Stimulated activated CD4-positive, alpha-beta T cell treated with anti-CD3 and anti-CD28 coated beads, Interleukin-2, amount 100 ng/mL, for 48 hours (primary cell): Measurements from ENCODE around the gene KCNH6.

ENCODE experiments used
- DNase-seq, 2 donors: peaks; one replicate each; pipeline ENCODE4 v3.0.0-alpha.2; 2020

KCNH6 gene

DNA sequence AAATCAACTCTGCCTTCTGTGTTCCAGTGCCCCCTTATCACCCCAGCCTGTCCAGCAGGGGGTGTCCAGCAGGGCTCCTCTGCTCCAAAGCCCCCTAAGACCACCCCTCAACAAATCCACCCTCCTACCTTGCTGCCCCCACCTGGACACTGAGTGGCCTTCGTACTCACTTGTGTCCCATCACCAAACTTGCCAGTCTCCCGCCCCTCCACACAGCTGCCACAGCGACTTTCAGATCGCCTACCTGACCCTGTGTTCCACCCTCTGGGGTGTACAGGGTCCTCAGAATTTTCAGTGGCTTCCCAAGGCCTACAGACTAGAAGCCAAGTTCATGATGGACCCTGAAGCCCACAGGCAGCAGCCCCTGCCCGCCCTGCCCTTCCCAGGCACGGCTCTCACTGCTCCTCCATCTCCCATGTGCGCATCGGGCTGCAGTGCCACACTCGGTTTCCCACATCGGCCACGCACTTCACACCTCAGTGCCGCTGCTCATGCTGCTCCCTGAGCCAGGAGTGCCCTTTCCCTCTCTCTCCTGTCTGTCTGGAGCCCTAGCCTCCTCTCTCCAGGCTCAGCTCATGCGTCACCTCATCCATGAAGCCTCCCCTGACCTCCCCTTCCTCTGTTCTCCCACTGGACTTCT, 11.8 kb downstream of the KCNH6 start:
- DNase-seq = no peak

DNA sequence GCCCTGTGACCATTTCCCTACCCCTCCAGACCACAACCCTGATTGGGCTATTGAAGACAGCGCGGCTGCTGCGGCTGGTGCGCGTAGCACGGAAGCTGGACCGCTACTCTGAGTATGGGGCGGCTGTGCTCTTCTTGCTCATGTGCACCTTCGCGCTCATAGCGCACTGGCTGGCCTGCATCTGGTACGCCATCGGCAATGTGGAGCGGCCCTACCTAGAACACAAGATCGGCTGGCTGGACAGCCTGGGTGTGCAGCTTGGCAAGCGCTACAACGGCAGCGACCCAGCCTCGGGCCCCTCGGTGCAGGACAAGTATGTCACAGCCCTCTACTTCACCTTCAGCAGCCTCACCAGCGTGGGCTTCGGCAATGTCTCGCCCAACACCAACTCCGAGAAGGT, 12.5 kb downstream of the KCNH6 start:
- no peak for DNase-seq

DNA sequence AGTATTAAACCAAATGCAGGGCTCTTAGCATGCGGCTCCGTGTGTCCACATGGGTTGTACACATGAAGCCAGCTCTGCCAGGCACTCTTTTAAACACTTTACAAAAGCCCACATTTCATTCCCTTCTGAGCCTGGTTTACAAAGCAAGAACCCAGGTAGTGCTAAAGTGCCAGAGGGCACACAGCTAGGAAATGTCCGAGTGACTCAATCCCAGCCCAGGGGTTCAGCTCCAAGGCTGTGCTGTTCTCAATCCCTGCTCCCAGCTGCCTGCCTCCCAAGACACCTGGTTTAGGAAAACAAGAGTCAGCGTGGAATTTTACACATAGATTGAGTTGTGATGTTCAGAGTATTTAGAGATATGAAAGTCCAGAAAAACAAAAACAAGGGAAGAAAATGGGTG, 13.8 kb downstream of the KCNH6 start:
- DNase-seq = no peak

DNA sequence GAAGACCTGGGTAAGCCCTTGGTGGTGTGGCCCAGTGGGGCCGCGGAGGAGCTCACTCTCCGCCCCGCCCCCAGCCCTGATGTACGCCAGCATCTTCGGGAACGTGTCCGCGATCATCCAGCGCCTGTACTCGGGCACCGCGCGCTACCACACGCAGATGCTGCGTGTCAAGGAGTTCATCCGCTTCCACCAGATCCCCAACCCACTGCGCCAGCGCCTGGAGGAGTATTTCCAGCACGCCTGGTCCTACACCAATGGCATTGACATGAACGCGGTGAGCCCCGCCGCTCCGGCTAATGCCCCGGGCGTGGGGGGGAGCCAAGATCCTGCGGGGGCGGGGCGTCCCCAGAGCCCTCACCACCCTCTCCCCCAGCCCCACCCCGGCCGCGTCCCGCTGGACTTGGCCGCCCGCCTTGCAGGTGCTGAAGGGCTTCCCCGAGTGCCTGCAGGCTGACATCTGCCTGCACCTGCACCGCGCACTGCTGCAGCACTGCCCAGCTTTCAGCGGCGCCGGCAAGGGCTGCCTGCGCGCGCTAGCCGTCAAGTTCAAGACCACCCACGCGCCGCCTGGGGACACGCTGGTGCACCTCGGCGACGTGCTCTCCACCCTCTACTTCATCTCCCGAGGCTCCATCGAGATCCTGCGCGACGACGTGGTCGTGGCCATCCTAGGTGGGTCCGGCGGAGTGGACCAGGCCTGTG, 15.0 kb downstream of the KCNH6 start:
- peak in 1 of 2 donors; percentile 16 for DNase-seq

DNA sequence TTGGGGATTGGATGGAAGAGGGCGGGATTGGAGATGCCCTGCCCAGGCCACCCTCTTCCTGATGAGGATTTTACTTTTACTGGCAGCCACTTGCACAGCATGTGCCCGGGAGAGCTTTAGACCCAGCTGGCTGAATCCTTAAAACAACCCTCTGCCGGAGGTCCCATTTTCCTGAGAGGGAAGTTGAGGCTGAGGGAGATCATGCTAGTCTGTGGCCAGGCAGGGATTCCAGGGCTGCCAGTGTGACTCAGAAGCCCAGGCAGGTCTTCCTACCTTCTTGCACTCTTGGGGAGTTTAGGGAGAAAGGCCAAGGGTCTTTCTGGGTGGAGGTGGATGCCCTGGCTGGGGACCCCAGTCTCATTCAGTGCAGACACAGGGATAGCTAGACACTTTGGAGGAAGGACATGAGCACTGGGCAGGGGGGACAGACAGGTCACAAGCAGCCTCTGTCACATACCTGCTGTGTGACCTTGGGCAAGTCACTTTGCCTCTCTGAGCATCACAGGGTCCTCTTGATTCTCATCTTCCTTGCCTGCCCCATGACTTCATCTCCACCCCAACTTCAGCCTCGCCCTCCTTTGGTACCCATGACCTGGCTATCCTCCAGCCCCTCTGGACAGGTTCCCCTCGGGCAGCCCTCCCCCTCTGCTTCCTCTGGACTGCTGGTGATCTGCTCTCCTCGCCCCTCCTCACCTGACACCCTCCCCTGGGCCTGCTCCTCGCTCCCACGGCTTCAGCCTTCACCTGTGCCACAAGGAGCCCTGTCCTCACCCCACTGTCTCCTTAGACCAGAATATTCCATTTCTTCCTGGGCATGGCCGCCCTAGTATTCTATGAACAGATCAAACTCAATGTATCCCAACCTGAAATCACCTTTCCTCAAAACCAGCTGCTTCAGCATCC, 15.8 kb downstream of the KCNH6 start:
- DNase-seq = no peak

DNA sequence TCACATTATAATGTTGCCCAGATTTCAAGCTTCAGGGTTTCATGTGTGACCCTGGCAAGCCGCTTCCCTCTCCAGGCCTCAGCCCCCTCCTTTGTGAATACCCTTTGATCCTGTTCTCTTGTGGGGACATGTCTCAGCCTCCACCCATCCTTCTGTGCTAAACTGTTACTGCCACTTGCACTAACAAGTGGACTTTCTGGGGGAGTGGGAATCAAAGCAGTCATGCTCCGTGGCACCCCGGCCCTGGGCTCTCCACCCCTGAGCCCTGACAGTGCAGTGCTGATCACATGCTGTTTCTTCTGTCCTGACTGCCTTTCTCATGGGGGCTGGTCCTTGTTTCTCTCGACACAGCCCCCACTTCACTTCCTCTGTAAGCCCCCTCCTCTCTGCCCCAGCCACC, 17.4 kb downstream of the KCNH6 start:
- no peak for DNase-seq

DNA sequence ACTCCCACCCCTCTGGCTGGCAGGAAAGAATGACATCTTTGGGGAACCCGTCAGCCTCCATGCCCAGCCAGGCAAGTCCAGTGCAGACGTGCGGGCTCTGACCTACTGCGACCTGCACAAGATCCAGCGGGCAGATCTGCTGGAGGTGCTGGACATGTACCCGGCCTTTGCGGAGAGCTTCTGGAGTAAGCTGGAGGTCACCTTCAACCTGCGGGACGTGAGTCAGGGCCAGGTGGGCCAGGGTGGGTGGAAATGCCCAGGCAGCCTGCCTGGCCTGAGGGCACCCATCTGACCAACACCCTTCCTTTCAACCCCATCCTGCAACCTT, 19.0 kb downstream of the KCNH6 start:
- DNase-seq = no peak

DNA sequence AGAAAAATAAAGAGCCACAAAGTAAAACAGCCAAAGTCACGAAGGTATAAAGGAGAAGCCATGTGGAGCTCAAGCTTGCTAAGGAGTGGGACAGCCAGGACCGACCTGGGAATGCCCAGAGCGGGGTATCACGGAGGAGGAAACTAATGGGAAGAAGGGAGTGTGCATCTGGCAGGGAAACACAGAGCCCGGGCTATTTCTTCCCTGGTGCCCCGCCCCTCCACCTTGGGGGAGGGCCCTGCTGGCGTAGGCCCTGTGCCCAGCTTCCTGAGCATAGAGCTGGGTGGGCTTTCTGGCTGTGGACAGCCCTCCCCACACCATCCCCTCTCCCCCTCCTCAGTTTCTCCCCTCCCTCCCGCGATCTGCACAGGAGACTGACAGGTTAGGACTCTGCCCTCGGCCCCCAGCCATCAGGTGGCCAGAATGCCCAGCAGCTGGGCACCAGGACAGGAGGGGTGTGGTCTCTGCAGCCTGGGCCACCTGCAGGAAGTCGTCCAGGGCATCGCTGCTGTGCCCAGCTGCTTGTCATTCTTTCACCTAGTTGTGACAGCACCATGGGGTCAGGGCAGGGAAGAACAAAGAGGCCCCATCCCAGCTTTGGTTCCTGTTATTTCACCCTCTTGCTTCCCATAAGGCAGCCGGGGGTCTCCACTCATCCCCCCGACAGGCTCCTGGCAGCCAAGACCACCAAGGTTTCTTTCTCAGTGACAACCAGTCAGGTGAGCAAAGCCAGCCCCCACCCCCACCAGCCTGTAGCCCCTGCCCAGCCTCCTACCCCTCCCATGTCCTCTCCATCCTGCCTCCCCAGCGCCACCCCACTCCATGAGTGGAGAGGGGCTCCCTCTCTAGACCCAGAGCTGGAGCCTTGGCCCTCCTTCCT, 20.0 kb downstream of the KCNH6 start:
- DNase-seq = no peak

DNA sequence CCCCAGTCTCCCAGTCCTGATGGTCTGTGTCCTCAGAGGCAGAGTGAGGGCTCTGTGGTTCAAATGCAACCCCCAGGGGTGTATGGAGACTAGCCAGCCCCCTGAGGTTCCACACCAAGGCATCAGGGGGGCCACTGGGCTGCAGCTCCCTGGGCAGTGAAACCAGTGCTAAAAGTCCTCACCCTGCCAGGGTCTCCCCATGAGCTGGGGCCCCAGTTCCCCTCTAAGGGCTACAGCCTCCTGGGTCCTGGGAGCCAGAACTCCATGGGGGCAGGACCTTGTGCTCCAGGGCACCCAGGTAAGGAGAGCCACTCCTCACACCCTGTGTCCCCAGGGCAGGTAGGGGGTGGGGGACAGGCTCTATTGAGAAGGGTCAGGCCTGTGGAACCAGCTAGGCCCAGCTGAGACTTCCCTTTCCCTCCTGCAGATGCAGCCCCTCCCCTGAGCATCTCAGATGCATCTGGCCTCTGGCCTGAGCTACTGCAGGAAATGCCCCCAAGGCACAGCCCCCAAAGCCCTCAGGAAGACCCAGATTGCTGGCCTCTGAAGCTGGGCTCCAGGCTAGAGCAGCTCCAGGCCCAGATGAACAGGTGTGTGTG, 20.8 kb downstream of the KCNH6 start:
- DNase-seq = no peak

DNA sequence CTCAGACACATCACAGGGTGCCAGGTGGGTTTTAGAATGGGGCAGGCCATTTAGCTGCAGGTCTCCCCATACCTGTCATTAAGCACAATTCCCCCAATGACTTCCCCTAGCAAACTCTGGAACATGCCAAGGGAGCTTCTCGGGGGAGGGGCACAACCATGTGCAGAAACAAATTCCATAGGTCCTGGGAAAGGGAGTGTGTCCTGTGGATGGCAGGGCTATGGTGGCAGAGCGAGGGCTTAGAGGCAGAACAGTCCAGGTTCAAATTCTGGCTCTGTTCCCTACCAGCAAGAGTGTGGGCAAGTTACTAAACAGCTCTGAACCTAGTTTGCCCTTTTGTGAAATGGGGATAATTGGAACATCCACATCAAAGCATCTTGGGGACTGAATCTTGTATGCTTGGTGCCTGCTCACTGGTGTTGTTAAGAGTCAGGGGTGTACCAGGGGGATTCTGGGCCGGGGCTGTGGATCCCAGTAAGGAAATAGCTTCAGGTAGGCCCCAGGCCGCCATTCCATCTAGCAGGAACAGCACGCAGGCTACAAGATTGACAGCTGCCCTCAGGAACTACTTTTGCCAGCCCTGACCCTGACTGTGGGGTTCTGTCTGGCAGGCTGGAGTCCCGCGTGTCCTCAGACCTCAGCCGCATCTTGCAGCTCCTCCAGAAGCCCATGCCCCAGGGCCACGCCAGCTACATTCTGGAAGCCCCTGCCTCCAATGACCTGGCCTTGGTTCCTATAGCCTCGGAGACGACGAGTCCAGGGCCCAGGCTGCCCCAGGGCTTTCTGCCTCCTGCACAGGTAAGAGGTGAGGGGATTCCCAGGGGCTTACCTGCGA, 21.5 kb downstream of the KCNH6 start:
- DNase-seq = no peak

DNA sequence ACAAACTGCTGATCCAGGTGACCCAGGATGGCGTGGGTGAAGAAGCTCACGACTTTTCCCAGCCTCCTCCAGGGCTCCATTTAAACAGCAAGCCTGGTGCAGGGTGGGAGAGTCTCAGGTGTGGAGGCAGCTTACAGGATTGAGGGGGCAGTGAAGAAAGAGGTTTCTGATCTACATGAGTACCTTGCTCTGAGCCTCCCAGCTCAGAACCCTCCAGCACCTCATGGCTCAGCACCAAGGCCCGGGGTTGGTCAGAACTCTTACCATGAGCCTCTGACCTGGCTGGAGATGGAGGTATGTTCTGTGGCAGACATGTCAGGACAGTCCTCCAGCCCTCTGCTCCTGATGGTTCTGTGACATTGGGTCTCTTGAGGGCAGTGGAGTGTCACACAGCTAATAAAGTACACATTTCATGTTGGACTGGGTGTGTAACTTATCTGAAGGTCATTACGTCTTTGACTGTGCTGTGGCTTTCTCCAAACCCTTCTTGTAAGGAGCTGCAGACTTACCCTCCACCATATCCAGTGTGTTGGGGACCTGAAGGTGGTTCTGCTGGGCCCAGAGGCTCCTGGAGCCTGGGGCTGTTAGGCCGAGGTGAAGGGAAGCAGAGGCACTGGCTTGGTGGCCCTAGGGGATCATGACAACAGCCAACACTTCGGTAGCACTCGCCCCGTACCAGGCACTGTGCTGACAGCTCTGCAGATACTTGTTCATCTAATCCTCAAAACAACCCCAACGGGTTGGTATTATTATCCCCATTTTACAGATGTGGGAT, 23.3 kb downstream of the KCNH6 start:
- no peak for DNase-seq

DNA sequence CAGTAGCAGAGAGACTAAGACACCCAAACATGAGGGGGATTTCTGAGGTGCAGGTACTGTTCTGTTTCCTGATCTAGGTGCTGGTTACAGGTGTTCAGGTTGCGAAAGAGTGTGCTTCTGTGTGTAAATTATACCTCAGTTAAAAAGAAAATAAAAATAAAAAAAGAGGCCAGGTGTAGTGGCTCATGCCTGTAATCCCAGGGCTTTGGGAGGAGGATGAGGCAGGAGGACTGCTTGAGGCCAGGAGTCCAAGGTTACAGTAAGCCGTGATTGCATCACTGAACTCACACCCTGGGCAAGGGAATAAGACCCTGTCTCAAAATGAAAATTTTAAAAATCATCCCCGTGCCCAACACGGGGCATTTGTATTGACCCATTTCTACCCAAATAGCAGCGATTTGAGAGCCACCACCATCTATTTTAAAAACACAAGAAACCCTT, 23.9 kb downstream of the KCNH6 start:
- DNase-seq = no peak

DNA sequence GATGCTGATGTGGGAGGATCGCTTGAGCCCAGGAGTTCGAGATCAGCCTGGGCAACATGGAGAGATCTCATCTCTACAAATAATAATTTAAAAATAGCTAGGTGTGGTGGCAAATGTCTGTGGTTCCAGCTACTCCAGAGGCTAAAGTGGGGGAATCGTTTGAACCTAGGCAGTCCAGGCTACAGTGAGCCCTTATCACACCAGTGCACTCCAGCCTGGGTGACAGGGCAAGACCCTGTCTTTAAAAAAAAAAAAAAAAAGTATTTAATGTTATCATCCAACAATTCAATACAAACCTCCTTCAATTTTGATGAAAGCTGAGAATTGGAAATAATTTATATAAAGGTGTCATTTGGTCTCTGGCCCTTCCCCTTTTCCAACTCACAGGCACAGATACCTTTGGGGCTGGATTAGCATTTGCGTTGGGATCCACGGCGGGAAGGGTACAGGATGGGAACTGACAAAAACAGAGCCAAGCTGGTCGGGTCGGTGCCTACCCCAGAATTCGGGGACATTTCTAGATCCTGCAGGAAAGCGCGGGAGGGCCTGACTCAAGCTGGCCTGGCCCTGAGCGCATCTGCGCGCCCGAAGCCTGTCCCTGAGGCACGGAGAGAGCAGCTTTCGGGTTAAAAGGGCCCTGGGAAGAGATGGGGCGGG, 26.3 kb downstream of the KCNH6 start:
- DNase-seq = no peak

DNA sequence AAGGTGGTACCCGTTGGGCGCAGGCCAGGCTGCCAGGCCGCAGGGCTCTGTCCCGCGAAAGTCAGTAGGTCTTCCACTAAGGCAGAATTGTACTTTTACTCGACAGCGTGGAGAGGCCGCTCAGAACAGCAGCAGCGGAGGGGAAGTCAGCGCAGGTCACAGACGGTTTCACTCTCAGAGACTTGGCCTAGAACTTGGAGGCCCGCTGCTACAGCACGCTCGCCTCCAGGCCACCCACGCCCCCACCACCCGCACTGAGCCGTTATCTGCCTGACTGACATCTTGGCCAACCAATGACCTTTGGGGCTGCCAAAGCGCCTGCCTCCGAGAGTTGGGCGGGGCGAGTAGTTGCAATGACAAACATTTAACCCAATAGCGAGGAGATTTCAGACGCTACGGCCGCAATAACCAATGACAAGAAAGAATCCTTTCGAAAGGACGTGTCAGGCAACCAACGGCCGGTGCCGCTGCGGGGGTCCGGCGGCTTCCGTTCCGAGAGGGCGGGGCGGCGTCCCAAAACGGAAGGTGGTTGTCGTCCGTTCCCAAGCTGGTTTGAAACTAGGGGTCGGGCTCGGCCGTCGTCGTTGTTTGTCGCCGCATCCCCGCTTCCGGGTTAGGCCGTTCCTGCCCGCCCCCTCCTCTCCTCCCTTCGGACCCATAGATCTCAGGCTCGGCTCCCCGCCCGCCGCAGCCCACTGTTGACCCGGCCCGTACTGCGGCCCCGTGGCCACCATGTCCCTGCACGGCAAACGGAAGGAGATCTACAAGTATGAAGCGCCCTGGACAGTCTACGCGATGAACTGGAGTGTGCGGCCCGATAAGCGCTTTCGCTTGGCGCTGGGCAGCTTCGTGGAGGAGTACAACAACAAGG, 27.0 kb downstream of the KCNH6 start, which contains the start of gene DCAF7:
Gene DCAF7 (plus strand): TSS at position 532 of the 871 bp plus-strand sequence. CDS start 201 bp downstream, at position 733.
- peak; percentile 99 for DNase-seq

DNA sequence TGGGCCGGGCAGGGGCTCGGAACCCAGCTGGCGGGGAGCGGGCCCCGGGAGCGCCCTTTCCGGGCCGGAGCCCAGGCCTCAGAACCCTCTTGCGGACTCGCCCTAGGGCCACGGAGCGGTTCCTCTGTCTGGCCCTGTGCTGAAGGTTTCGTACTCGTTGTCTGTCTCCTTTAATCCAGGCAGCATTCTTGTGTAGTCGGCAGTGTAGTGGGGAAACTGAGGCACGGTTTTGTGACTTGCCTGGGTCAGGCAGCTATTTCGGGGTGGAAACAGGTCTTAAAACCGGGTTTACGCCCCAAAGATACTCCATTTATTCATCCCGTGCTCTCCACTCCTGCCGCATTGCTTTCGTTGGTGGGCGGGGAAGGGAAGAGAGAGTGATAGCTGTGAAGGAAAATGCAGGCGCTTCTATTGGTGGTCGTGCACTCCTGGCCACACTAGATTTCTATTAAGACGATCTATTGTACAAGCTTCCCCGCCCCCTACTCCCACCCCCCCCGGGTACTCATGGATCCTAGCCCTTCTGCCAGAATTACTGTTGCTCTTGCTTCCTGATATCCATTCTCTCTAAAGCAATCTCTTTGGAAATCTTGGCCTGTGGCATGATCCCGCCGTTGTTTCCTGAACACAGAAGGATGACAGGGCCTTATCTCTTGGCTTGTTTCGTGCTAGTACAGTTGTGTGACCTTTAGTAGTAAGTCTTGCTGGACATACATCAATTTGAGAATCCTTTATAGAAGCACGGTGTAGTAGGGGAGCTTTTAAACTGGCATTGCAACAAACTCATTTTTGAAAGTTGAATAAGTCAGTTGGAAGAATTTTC, 27.9 kb downstream of the KCNH6 start:
- peak in 1 of 2 donors; percentile 10 for DNase-seq

DNA sequence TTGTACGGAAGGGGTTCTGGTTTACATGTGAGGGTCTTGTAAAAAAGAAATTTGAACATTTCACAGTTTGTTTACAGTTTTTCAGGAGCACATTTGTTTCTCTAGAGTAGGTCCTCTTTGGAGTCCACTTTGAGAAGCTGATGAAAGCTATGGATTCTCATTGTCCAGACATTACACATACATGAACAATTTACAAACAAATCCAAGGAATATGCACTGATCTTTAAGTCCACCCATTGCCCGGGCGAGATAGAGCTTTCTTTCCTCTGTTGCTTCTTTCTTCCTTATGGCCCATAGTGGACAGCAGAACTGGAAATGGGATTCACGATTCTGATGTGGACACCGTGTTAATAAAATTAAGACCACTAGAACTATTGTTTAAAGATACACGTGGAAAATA, 29.1 kb downstream of the KCNH6 start:
- no peak for DNase-seq

DNA sequence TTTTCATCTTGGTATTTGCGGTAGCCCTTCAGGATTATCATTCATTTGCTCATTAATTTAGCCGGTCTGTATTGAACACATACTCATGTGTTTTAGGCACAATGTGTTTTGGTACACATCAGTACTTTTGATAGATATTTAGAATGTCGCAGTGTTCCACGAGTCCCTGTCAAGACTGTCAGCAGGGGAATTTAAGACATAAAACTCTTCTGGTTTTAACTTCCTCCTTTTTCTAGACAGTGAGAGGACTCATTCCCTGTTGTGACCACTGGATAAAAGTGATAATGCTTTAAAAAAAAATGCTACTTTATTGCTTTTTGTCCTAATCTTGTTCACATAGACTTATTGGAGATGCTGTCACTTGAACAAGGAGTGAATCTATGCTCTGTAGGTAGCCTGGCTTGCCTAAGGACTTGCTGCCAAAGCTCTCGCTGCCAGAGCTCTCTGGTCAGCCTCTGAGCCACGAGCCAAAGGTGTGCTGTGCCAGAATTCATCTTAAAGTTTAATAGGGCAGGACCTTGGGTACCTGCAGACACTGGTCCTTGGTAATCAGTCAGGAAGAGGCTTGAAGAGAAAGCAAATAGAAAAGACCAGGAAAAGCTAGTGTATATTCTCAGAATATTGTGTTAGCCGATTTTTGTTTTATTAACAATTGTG, 32.5 kb downstream of the KCNH6 start:
- no peak for DNase-seq
